ENCODE data around the gene CUBN.

CUBN gene

DNA sequence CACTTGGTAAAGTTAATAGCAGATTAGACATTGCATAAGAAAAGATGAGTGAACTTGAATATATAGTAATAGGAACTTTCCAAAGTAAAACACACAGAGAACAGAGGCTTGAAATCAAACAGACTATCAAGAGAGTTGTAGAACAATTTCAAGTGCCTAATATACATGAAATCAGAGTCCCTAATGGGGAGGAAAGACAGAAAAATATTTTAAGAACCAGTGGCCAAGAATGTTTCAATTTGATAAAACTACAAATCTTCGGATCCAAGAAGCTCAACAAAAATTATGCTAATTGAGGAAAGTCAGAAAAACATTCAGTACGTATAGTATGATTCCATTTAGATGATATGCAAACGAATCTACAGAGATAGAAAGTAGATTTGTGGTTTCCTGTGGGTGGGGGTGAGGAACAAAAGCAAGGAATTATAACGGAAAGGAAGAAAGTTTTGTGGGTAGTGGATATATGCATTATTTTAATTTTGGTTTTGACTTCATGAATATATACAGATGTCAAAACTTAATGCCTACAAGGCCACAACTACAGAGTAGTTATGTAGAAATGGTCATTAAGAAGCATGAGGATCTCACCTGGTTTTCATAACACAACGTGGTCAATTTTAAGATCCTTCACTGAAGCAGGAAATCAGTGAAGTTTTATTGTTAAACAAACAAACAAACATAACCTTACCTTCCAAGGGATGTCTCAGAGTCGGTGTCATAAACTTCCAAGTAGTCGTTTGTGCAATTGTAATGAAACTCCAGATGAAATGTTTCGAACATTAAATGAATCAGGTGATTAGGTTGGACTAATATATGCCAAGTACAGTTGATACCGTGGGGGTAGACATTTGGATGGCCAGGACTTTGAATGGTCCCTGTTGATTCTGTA, 62.0 kb downstream of the CUBN start:
- H3K4me3 ChIP-seq (ENCODE audit: low read depth, low read length) = no peak overlapping the region
- TF ChIP-seq, protein P1, sequence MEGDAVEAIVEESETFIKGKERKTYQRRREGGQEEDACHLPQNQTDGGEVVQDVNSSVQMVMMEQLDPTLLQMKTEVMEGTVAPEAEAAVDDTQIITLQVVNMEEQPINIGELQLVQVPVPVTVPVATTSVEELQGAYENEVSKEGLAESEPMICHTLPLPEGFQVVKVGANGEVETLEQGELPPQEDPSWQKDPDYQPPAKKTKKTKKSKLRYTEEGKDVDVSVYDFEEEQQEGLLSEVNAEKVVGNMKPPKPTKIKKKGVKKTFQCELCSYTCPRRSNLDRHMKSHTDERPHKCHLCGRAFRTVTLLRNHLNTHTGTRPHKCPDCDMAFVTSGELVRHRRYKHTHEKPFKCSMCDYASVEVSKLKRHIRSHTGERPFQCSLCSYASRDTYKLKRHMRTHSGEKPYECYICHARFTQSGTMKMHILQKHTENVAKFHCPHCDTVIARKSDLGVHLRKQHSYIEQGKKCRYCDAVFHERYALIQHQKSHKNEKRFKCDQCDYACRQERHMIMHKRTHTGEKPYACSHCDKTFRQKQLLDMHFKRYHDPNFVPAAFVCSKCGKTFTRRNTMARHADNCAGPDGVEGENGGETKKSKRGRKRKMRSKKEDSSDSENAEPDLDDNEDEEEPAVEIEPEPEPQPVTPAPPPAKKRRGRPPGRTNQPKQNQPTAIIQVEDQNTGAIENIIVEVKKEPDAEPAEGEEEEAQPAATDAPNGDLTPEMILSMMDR (IDR thresholded peaks at IDR 0.05; ENCODE audit: insufficient read depth, low read depth, low read length, missing control alignments) = no peak
- DNase-seq (ENCODE audit: low read depth) = no peak

- TF ChIP-seq, protein P1 (IDR thresholded peaks at IDR 0.05; ENCODE audit: insufficient read depth, low read depth, low read length, missing control alignments) = no peak
- DNase-seq (ENCODE audit: low read depth) = no peak
- H3K4me3 ChIP-seq (ENCODE audit: low read depth, low read length) = no peak overlapping the region
Observed at GRCh38 chr10:17066807-17067206, 62.8 kb downstream of the CUBN start.

DNA sequence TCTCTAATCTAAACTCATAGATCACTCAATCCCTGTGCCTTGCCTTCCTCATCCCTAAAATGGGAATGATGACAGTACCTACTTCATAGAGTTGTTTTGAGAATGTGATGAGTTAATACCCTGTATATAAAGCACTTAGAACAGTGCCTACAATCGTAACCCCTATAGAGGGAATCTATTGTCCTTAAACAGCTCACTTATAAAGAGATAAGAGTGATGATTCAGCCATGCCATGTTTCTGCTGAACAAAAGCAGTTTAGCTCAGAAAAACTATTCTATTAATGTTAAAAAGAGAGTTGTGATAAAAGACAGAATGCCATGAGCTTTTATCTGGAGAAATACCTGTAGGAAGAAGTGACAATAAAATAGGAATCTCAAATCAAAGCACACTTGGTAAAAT, 63.6 kb downstream of the CUBN start:
- no peak for DNase-seq (ENCODE audit: low read depth)
- no peak overlapping the region for H3K4me3 ChIP-seq (ENCODE audit: low read depth, low read length)
- TF ChIP-seq, protein P1 (IDR thresholded peaks at IDR 0.05; ENCODE audit: insufficient read depth, low read depth, low read length, missing control alignments) = no peak

- DNase-seq (ENCODE audit: low read depth) = no peak
- no peak overlapping the region for H3K4me3 ChIP-seq (ENCODE audit: low read depth, low read length)
- TF ChIP-seq, protein P1 (IDR thresholded peaks at IDR 0.05; ENCODE audit: insufficient read depth, low read depth, low read length, missing control alignments) = no peak
Observed at GRCh38 chr10:17065273-17065672, 64.3 kb downstream of the CUBN start.

GRCh38 chr10:17064435-17064834, 65.2 kb downstream of the CUBN start:
- no peak for DNase-seq (ENCODE audit: low read depth)

DNA sequence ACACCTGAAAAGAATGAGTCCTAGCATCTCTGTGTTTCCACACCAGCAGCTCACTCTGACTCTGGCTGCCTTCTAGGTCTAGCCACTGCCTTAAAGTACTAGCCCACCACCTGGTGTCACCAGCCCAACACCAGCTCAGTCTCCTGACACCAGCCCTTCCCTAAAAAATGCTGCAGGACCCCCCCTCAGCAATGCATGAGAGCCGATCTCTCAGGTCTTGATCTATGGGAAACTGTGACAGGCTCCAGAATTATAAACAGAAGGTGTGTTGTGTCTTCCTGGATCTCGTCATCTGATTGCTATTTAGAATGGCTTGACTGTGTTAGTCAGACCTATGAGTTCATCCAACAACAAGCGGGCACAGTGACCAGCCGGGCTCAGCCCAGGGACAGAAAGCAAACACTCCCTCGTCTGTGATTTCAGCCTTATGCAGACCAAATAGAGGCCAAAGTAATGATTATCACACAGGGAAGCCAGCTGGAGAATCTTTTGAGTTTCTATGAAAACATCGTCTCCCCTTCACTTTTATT, 66.6 kb downstream of the CUBN start:
- TF ChIP-seq, protein P1 (IDR thresholded peaks at IDR 0.05; ENCODE audit: insufficient read depth, low read depth, low read length, missing control alignments) = no peak
- DNase-seq (ENCODE audit: low read depth) = no peak
- no peak overlapping the region for H3K4me3 ChIP-seq (ENCODE audit: low read depth, low read length)

More at GRCh38 chr10:17064435-17064834, 65.2 kb downstream of the CUBN start:
- TF ChIP-seq, protein P1 (IDR thresholded peaks at IDR 0.05; ENCODE audit: insufficient read depth, low read depth, low read length, missing control alignments) = no peak
- H3K4me3 ChIP-seq (ENCODE audit: low read depth, low read length) = no peak overlapping the region
